Astrocyte (in vitro differentiated cells and primary cell): ENCODE results near the gene DNAL1. TPM values are rescaled to one million over a fixed set of nuclear protein-coding genes. Genes with fewer than 3 reads are reported as not detected.
A peak's percentile ranks its signal among the peaks of the same experiment; 100 is the strongest.

Source experiments
- DNase-seq: peaks from one replicate; pipeline ENCODE4 v3.0.0-alpha.2; 2010; ENCODE audit warnings: low read depth
- FAIRE-seq: peaks from 2 replicates; lab custom pipeline; 2011; peaks lifted over from hg19 to GRCh38; lab: Jason Lieb, UNC
- H2AFZ ChIP-seq: 2 replicates; pipeline ENCODE4 v1.6.0; 2012; ENCODE audit warnings: low read depth, low read length, inconsistent platforms
- H3K27ac ChIP-seq: 2 replicates; pipeline ENCODE4 v1.5.1; 2011; ENCODE audit warnings: low read depth, low read length, inconsistent platforms
- H3K27me3 ChIP-seq: 2 replicates; pipeline ENCODE4 v1.6.0; 2011; ENCODE audit warnings: low read length, inconsistent platforms; ENCODE audit not compliant: insufficient read depth
- H3K36me3 ChIP-seq: 2 replicates; pipeline ENCODE4 v1.5.1; 2011; ENCODE audit warnings: low read length, inconsistent platforms; ENCODE audit not compliant: insufficient read depth
- H3K4me1 ChIP-seq: 2 replicates; pipeline ENCODE4 v1.5.1; 2011; ENCODE audit warnings: low read length, inconsistent platforms; ENCODE audit not compliant: insufficient read depth
- H3K4me2 ChIP-seq: 2 replicates; pipeline ENCODE4 v1.6.0; 2012; ENCODE audit warnings: low read length, inconsistent platforms
- H3K4me3 ChIP-seq: 2 replicates; pipeline ENCODE4 v1.5.1; 2011; ENCODE audit warnings: low read depth, mild to moderate bottlenecking, low read length, inconsistent platforms; ENCODE audit not compliant: insufficient read depth
- H3K79me2 ChIP-seq: 2 replicates; pipeline ENCODE4 v1.6.0; 2012; ENCODE audit warnings: mild to moderate bottlenecking, low read length, inconsistent platforms; ENCODE audit not compliant: insufficient read depth
- H3K9ac ChIP-seq: 2 replicates; pipeline ENCODE4 v1.6.0; 2012; ENCODE audit warnings: mild to moderate bottlenecking, low read length, inconsistent platforms
- H3K9me3 ChIP-seq: 2 replicates; pipeline ENCODE4 v1.5.1; 2012; ENCODE audit warnings: low read depth, mild to moderate bottlenecking, low read length, inconsistent platforms; ENCODE audit not compliant: insufficient read depth
- H4K20me1 ChIP-seq: 2 replicates; pipeline ENCODE4 v1.6.0; 2012; ENCODE audit warnings: low read length, inconsistent platforms; ENCODE audit not compliant: insufficient read depth
- H3K27ac Mint-ChIP-seq: one replicate; pipeline ENCODE4 v1.8.0; 2021; ENCODE audit warnings: mild to moderate bottlenecking, mixed read lengths; ENCODE audit not compliant: unreplicated experiment
- H3K27me3 Mint-ChIP-seq: one replicate; pipeline ENCODE4 v1.8.0; 2021; ENCODE audit warnings: low read depth, mixed read lengths; ENCODE audit not compliant: unreplicated experiment
- H3K36me3 Mint-ChIP-seq: one replicate; pipeline ENCODE4 v1.8.0; 2021; ENCODE audit warnings: low read depth, mixed read lengths; ENCODE audit not compliant: unreplicated experiment
- H3K4me1 Mint-ChIP-seq: one replicate; pipeline ENCODE4 v1.8.0; 2021; ENCODE audit warnings: low read depth, mixed read lengths; ENCODE audit not compliant: unreplicated experiment
- H3K4me3 Mint-ChIP-seq: one replicate; pipeline ENCODE4 v1.8.0; 2021; ENCODE audit warnings: mild to moderate bottlenecking, moderate library complexity, mixed read lengths; ENCODE audit not compliant: unreplicated experiment
- H3K9me3 Mint-ChIP-seq: one replicate; pipeline ENCODE4 v1.8.0; 2021; ENCODE audit warnings: mild to moderate bottlenecking, mixed read lengths; ENCODE audit not compliant: unreplicated experiment
- CTCF ChIP-seq: IDR thresholded peaks from 2 replicates; pipeline ENCODE4 v1.5.1; 2011; ENCODE audit warnings: low read depth, mild to moderate bottlenecking, inconsistent platforms, low read length, moderate library complexity; ENCODE audit not compliant: insufficient read depth
- EZH2 ChIP-seq: IDR thresholded peaks from 2 replicates; pipeline ENCODE4 v1.6.1; 2012; ENCODE audit warnings: mild to moderate bottlenecking, low read length, inconsistent platforms; ENCODE audit not compliant: insufficient read depth
- total RNA-seq: library from RNA; stranded (reverse); gene quantifications from 2 replicates; pipeline ENCODE4 v1.2.1, GENCODE V29; 2021

Gene DNAL1
- total RNA-seq, 1 donor from 2014 or later = 24.9 TPM

- Mint-ChIP-seq H3K36me3 (peaks cover 5% of the 10 kb centered on the region), H3K9me3 (peaks cover 2% of the 10 kb centered on the region), H3K4me1 (peaks cover 1% of the 10 kb centered on the region), H3K27me3 (peaks cover 8% of the 10 kb centered on the region), H3K4me3 (no peak overlapping the region), H3K27ac (no peak overlapping the region)
- Histone ChIP-seq H3K4me2 (no peak overlapping the region), H3K36me3 (no peaks in the 10 kb centered on the region), H3K9me3 (no peaks in the 10 kb centered on the region), H4K20me1 (no peaks in the 10 kb centered on the region), H3K79me2 (no peaks in the 10 kb centered on the region), H3K4me3 (no peak overlapping the region), H3K27ac (no peak overlapping the region), H3K9ac (no peak overlapping the region), H3K27me3 (no peaks in the 10 kb centered on the region), H3K4me1 (no peaks in the 10 kb centered on the region), H2AFZ (no peak overlapping the region)
- no peak for DNase-seq
- TF ChIP-seq CTCF (no peak), EZH2 (no peak)
- no peak for FAIRE-seq
These were observed 38.5 kb upstream of the DNAL1 start for GRCh38 chr14:73606271-73606670.

- FAIRE-seq (no peak), DNase-seq (no peak)
- no peak overlapping the region for H3K9ac ChIP-seq
- no peaks in the 10 kb centered on the region for H3K36me3 ChIP-seq
- no peak overlapping the region for H2AFZ ChIP-seq
- TF ChIP-seq CTCF = no peak
- no peak for TF ChIP-seq EZH2
- H4K20me1 ChIP-seq = no peaks in the 10 kb centered on the region
- Mint-ChIP-seq H3K4me1 (peaks cover 1% of the 10 kb centered on the region), H3K4me3 (no peak overlapping the region), H3K27me3 (peaks cover 9% of the 10 kb centered on the region), H3K27ac (no peak overlapping the region), H3K9me3 (peaks cover 2% of the 10 kb centered on the region), H3K36me3 (peaks cover 5% of the 10 kb centered on the region)
- no peaks in the 10 kb centered on the region for H3K4me1 ChIP-seq
- H3K27me3 ChIP-seq = no peaks in the 10 kb centered on the region
- H3K27ac ChIP-seq = no peak overlapping the region
- no peak overlapping the region for H3K4me2 ChIP-seq
- no peaks in the 10 kb centered on the region for H3K79me2 ChIP-seq
- no peak overlapping the region for H3K4me3 ChIP-seq
- no peaks in the 10 kb centered on the region for H3K9me3 ChIP-seq
These were observed 37.5 kb upstream of the DNAL1 start for GRCh38 chr14:73607241-73607640.

- H3K27me3 ChIP-seq = no peaks in the 10 kb centered on the region
- no peak overlapping the region for H3K4me3 ChIP-seq
- H3K36me3 ChIP-seq = no peaks in the 10 kb centered on the region
- H3K36me3 Mint-ChIP-seq = peaks cover 3% of the 10 kb centered on the region
- H3K27ac ChIP-seq = no peak overlapping the region
- peaks cover 2% of the 10 kb centered on the region for H3K9me3 Mint-ChIP-seq
- H3K4me2 ChIP-seq = no peak overlapping the region
- H3K9ac ChIP-seq = no peak overlapping the region
- peaks cover 9% of the 10 kb centered on the region for H3K27me3 Mint-ChIP-seq
- peaks cover 1% of the 10 kb centered on the region for H3K4me1 Mint-ChIP-seq
- H3K4me3 Mint-ChIP-seq = peak overlapping the region; percentile 14
- no peak overlapping the region for H2AFZ ChIP-seq
- H3K9me3 ChIP-seq = no peaks in the 10 kb centered on the region
- DNase-seq (no peak), FAIRE-seq (no peak)
- no peak overlapping the region for H3K27ac Mint-ChIP-seq
- H3K79me2 ChIP-seq = no peaks in the 10 kb centered on the region
- TF ChIP-seq CTCF = no peak
- no peak for TF ChIP-seq EZH2
- no peaks in the 10 kb centered on the region for H3K4me1 ChIP-seq
- no peaks in the 10 kb centered on the region for H4K20me1 ChIP-seq
These were observed 34.1 kb upstream of the DNAL1 start for GRCh38 chr14:73610687-73611086.
